ENCODE results near the gene LAMP1.

LAMP1 gene

DNA sequence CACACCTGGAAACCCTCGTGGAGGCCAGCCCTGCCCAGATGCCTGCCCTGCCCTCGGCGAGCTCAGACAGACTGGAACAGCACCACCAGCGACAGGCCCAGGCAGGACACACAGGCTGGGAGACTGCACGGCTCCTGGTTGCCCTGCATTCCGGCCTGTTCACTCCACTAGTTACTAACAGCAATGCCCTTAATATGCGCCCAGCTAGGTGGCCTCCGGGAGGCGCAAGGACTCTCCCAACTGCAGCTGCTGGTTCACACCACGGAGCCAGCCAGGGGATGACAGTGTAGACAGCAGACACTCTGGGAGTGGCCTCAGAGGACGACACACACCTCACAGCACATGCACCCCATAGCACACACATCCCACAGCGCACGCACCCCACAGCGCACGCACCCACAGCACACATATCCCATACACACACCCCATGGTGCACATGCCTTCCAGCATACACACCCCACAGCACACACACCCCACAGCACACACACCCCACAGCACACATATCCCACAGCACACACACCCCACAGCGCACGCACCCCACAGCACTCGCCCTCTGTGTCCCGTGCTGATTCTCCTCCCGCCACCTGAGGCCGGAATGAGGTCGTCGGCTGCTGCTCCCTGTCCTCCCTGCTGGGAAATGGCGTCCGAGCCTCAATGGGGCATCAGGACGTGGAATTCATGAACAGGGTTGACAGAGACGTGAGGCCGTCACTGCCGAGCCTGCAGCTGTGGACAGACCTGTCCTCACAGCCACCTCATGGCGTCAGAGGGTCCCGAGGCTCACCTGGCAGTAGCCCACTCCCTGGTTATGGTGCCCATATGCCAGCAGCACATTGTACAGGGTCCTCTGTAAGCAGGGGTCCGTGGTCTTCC lies 53.3 kb downstream of the LAMP1 start:
- Histone ChIP-seq H3K4me3 (ENCODE audit: low read depth, low read length) (no peak overlapping the region), H3K36me3 (ENCODE audit: control insufficient read depth, insufficient read depth, low read length) (peaks cover 49% of the 10 kb centered on the region), H3K9ac (ENCODE audit: low read depth, low read length) (no peak overlapping the region), H3K27me3 (ENCODE audit: control insufficient read depth, insufficient read depth, low read length) (no peaks in the 10 kb centered on the region), H3K4me1 (ENCODE audit: control insufficient read depth, insufficient read depth, low read length) (no peaks in the 10 kb centered on the region), H3K9me3 (ENCODE audit: control insufficient read depth, insufficient read depth, low read length) (no peaks in the 10 kb centered on the region)

DNA sequence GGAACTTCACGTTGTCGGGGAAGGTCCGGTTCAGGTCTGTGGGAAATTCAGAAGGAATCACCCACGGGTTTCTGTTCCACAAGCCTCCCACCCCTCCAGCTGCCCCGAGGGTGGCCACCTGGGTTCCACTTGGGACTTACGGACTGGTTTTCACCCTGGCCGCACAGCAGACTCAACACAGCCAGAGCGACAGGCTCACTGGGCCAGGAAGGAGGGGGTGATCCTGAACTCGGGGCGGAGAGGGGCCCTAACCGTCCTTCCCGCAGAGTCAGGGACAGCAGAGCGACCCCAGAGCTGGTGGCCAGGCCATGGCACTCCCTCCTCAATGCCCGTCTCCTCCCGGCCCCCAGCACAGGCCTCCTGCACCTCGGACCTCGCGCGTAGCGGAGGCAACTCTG lies 53.9 kb downstream of the LAMP1 start:
- H3K27me3 ChIP-seq (ENCODE audit: control insufficient read depth, insufficient read depth, low read length), result no peaks in the 10 kb centered on the region
- H3K9ac ChIP-seq (ENCODE audit: low read depth, low read length), result no peak overlapping the region
- H3K4me1 ChIP-seq (ENCODE audit: control insufficient read depth, insufficient read depth, low read length), result no peaks in the 10 kb centered on the region
- H3K4me3 ChIP-seq (ENCODE audit: low read depth, low read length), result no peak overlapping the region
- H3K9me3 ChIP-seq (ENCODE audit: control insufficient read depth, insufficient read depth, low read length), result no peaks in the 10 kb centered on the region
- H3K36me3 ChIP-seq (ENCODE audit: control insufficient read depth, insufficient read depth, low read length), result peaks cover 49% of the 10 kb centered on the region

DNA sequence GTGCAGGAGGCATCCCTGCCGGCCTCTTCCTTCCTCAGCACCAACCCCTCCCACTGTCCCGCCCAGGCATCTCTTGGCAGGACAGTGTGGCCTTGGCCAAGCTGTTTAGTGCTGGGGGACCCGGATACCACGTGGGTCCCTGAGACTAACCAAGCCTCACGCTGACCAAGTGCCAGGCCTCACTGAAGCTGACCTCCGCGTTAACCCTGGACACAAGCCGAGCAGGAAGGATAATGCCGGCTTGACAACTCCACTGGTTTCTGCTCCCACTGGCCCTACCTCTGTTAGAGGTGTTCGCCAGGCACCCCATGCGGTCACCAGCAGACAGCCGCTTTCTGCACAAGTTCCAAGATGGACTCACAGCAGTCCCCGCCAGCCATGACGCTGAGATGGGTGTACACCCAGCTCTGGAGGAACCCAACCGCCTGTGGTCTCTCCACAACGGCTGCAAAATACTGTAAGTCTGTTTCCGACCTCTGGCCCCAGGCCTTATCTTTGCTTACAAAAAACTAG lies 54.5 kb downstream of the LAMP1 start:
- H3K9me3 ChIP-seq (ENCODE audit: control insufficient read depth, insufficient read depth, low read length), result no peaks in the 10 kb centered on the region
- no peak overlapping the region for H3K4me3 ChIP-seq (ENCODE audit: low read depth, low read length)
- peaks cover 49% of the 10 kb centered on the region for H3K36me3 ChIP-seq (ENCODE audit: control insufficient read depth, insufficient read depth, low read length)

DNA sequence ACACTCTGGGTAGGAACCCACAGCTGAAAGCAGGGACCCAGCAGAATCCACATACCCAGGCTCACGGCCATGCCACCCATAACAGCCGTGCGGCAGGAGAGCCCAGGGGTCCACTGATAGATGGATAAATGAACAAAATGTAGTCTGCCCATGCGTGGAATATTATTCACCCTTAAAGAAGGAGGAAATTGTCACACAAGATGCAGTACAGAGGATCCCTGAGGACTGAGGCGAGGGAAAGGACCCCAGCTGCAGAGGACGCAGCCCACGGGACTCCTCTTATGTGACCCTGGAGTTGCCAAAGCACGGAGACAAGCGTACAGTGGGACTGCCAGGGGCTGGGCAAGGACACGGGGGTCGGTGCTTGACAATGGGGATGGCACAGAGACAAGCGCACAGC lies 56.2 kb downstream of the LAMP1 start:
- Histone ChIP-seq H3K9me3 (ENCODE audit: control insufficient read depth, insufficient read depth, low read length) (no peaks in the 10 kb centered on the region), H3K4me3 (ENCODE audit: low read depth, low read length) (no peak overlapping the region), H3K27me3 (ENCODE audit: control insufficient read depth, insufficient read depth, low read length) (no peaks in the 10 kb centered on the region), H3K9ac (ENCODE audit: low read depth, low read length) (no peak overlapping the region), H3K36me3 (ENCODE audit: control insufficient read depth, insufficient read depth, low read length) (peaks cover 41% of the 10 kb centered on the region), H3K4me1 (ENCODE audit: control insufficient read depth, insufficient read depth, low read length) (no peaks in the 10 kb centered on the region)

More for the DNA sequence above, 54.5 kb downstream of the LAMP1 start:
- Histone ChIP-seq H3K4me1 (ENCODE audit: control insufficient read depth, insufficient read depth, low read length) (no peaks in the 10 kb centered on the region), H3K9ac (ENCODE audit: low read depth, low read length) (no peak overlapping the region), H3K27me3 (ENCODE audit: control insufficient read depth, insufficient read depth, low read length) (no peaks in the 10 kb centered on the region)

DNA sequence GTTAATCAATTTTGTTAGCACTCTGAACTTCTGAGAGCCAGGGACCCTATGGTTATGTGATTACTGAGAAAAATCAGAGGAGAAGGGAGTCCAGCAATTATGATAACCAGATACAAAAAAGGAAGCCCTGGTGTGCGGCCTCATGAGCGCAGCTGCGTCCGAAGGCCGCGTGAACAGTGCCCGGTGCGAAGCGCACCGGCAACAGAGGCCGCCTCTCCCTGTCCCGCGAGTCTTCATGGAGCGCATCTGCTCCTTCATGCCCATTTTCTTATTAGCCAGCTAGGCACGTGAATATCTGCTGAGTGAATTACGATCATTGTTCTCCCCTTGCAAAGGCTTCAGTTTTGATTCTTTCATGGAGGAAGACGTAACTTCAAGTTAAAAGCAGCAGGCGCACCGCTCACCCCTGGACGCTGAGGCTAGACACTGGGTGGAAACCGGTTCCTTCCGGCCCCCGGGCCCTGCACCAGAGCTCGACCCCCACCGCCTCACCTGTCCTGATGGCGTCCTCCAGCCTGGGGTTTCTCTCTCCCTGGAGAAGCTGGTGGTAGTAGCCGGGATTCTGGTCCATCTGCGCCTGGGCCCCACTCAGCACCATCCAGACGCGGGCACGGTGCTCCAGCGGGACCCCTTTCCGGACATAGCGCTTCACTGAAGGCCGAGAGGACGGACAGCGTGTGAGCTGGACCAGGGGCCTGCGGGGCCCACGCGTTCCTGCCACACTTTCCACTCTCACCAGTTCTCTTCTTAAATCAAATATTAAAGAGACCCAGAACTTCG lies 58.0 kb downstream of the LAMP1 start:
- Histone ChIP-seq H3K4me1 (ENCODE audit: control insufficient read depth, insufficient read depth, low read length) (peaks cover 2% of the 10 kb centered on the region), H3K9ac (ENCODE audit: low read depth, low read length) (no peak overlapping the region), H3K27me3 (ENCODE audit: control insufficient read depth, insufficient read depth, low read length) (no peaks in the 10 kb centered on the region), H3K4me3 (ENCODE audit: low read depth, low read length) (no peak overlapping the region), H3K9me3 (ENCODE audit: control insufficient read depth, insufficient read depth, low read length) (no peaks in the 10 kb centered on the region), H3K36me3 (ENCODE audit: control insufficient read depth, insufficient read depth, low read length) (peaks cover 36% of the 10 kb centered on the region)

DNA sequence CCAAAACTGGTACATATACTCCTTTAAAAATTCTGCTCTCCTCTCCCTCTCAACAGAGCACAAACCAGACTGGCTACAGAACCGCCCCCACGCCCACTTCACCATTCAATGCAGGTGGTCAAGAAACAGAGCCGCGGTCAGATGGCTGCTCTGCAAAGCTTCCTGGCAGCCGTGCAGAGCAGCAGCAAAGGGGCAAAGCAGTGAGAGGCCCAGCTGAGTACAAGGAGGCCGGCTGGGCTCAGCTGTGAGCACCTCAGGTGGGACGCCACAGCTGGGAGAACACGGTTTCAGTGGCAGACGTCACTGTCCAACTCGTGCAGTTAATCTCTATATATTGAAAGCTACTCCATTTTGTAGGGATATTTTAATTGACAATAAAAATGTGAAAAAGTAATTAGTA lies 58.6 kb downstream of the LAMP1 start:
- no peaks in the 10 kb centered on the region for H3K27me3 ChIP-seq (ENCODE audit: control insufficient read depth, insufficient read depth, low read length)
- H3K9me3 ChIP-seq (ENCODE audit: control insufficient read depth, insufficient read depth, low read length), result no peaks in the 10 kb centered on the region
- H3K36me3 ChIP-seq (ENCODE audit: control insufficient read depth, insufficient read depth, low read length), result peaks cover 30% of the 10 kb centered on the region
- no peak overlapping the region for H3K9ac ChIP-seq (ENCODE audit: low read depth, low read length)
- H3K4me3 ChIP-seq (ENCODE audit: low read depth, low read length), result no peak overlapping the region
- peaks cover 2% of the 10 kb centered on the region for H3K4me1 ChIP-seq (ENCODE audit: control insufficient read depth, insufficient read depth, low read length)

DNA sequence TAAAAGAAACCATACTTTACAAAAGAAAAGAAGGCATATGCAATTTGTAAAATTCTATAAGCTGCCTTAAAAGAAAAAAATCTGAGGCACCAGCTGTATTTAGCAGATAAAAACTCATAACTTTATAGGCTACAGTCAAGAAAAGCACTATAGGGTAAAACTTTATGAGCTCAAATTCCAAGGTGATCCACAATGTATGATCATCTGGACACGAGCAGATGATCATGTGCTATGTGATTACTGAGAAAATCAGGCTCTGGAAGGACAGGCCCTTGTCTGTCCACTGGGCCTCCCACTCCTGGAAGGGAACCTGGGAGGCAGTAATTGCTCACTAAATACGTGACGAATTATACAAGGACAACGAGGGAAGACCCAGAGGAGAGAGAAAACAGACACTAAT lies 59.6 kb downstream of the LAMP1 start:
- H3K36me3 ChIP-seq (ENCODE audit: control insufficient read depth, insufficient read depth, low read length), result peaks cover 23% of the 10 kb centered on the region
- no peak overlapping the region for H3K4me3 ChIP-seq (ENCODE audit: low read depth, low read length)
- H3K9ac ChIP-seq (ENCODE audit: low read depth, low read length), result no peak overlapping the region
- peaks cover 2% of the 10 kb centered on the region for H3K4me1 ChIP-seq (ENCODE audit: control insufficient read depth, insufficient read depth, low read length)
- no peaks in the 10 kb centered on the region for H3K27me3 ChIP-seq (ENCODE audit: control insufficient read depth, insufficient read depth, low read length)
- H3K9me3 ChIP-seq (ENCODE audit: control insufficient read depth, insufficient read depth, low read length), result no peaks in the 10 kb centered on the region

DNA sequence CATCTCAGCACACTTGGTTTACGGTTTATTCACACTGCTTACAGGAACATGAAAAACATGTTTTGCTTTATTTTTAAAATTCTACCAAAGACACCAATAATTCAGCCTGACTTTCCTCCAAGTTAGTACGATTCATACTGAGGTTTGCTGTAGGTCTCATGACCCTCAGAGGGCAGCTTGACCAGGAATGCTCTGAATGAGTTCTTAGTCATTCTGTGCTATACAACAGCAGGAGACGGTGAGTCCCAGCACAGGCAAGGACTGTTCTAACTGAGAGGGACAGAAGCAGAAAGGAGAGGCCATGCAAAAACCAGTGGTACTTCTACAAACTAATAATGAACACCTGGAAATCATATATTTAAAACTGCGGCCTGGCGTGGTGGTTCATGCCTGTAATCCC lies 60.5 kb downstream of the LAMP1 start:
- Histone ChIP-seq H3K4me1 (ENCODE audit: control insufficient read depth, insufficient read depth, low read length) (peaks cover 2% of the 10 kb centered on the region), H3K36me3 (ENCODE audit: control insufficient read depth, insufficient read depth, low read length) (peaks cover 21% of the 10 kb centered on the region), H3K27me3 (ENCODE audit: control insufficient read depth, insufficient read depth, low read length) (no peaks in the 10 kb centered on the region), H3K4me3 (ENCODE audit: low read depth, low read length) (no peak overlapping the region), H3K9ac (ENCODE audit: low read depth, low read length) (no peak overlapping the region), H3K9me3 (ENCODE audit: control insufficient read depth, insufficient read depth, low read length) (no peaks in the 10 kb centered on the region)

DNA sequence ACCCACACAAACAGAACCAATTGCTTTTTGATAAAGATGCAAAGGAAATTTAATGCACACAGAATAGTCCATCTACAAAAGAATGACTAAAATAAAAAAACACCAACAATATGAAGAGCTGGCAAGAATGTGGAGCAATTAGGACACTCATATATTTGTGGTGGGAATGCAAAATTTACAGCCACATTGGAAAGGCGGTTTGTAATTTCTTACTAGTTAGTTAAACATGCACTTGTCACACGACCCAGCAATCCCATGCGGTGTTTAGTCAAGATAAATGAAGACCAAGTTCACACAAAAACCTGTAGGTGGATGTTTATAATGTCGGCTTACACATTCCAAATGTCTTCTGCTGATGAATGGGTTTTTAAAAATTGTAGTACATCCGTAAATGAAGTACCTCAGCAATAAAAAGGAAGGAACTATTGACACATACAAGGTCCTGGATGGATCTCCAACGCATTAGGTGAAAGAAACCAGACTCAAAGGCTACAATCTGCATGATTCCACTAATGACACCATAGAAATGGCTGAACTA lies 61.7 kb downstream of the LAMP1 start:
- peaks cover 2% of the 10 kb centered on the region for H3K4me1 ChIP-seq (ENCODE audit: control insufficient read depth, insufficient read depth, low read length)
- H3K4me3 ChIP-seq (ENCODE audit: low read depth, low read length), result no peak overlapping the region
- no peaks in the 10 kb centered on the region for H3K27me3 ChIP-seq (ENCODE audit: control insufficient read depth, insufficient read depth, low read length)
- no peaks in the 10 kb centered on the region for H3K9me3 ChIP-seq (ENCODE audit: control insufficient read depth, insufficient read depth, low read length)
- H3K36me3 ChIP-seq (ENCODE audit: control insufficient read depth, insufficient read depth, low read length), result peaks cover 12% of the 10 kb centered on the region
- no peak overlapping the region for H3K9ac ChIP-seq (ENCODE audit: low read depth, low read length)

DNA sequence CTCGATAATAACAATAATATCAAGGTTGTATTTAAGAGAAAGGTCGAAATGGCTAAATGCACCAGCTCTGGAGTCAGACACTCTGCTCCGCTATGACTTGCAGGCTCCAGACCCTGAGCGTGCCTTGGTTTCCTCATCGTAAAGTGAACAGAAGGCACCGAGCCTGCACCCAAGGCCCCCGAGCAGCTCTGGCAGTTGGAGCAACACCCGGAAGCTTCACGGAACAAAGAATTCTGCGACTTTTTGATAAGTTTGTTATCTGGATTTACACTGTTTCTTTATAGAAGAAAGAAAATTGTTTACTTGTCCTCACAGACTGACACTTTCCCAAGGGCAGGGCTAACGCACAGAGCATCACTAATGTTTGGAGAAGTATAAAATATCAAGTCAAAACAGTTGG lies 62.5 kb downstream of the LAMP1 start:
- Histone ChIP-seq H3K36me3 (ENCODE audit: control insufficient read depth, insufficient read depth, low read length) (peaks cover 11% of the 10 kb centered on the region), H3K4me3 (ENCODE audit: low read depth, low read length) (no peak overlapping the region), H3K9ac (ENCODE audit: low read depth, low read length) (no peak overlapping the region), H3K4me1 (ENCODE audit: control insufficient read depth, insufficient read depth, low read length) (peaks cover 2% of the 10 kb centered on the region), H3K27me3 (ENCODE audit: control insufficient read depth, insufficient read depth, low read length) (no peaks in the 10 kb centered on the region), H3K9me3 (ENCODE audit: control insufficient read depth, insufficient read depth, low read length) (no peaks in the 10 kb centered on the region)

DNA sequence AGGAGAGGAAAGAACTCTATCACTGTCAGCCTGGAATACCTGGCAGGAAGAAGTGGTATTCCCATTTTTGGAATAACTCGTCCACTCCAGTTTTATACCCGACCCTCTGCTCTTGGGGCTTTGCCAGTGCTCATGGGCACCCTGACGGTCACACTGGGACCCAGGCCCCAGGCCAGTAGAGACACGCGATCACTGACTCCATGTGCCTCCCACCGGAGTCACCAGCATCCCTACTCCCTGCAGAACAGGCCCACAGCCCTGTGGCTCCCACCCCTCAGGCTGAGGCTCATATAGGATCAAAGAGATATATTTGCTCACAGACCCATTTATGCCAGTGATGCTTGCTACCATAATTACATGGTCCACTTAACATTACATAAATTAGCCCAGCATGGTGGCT lies 63.4 kb downstream of the LAMP1 start:
- H3K4me1 ChIP-seq (ENCODE audit: control insufficient read depth, insufficient read depth, low read length), result peaks cover 2% of the 10 kb centered on the region
- no peak overlapping the region for H3K4me3 ChIP-seq (ENCODE audit: low read depth, low read length)
- no peaks in the 10 kb centered on the region for H3K27me3 ChIP-seq (ENCODE audit: control insufficient read depth, insufficient read depth, low read length)
- H3K9ac ChIP-seq (ENCODE audit: low read depth, low read length), result no peak overlapping the region
- peaks cover 7% of the 10 kb centered on the region for H3K36me3 ChIP-seq (ENCODE audit: control insufficient read depth, insufficient read depth, low read length)
- H3K9me3 ChIP-seq (ENCODE audit: control insufficient read depth, insufficient read depth, low read length), result no peaks in the 10 kb centered on the region

All from iPS-15b (cell line).